ENCODE measurements around the gene RPLP2.

The RPLP2 gene

DNA sequence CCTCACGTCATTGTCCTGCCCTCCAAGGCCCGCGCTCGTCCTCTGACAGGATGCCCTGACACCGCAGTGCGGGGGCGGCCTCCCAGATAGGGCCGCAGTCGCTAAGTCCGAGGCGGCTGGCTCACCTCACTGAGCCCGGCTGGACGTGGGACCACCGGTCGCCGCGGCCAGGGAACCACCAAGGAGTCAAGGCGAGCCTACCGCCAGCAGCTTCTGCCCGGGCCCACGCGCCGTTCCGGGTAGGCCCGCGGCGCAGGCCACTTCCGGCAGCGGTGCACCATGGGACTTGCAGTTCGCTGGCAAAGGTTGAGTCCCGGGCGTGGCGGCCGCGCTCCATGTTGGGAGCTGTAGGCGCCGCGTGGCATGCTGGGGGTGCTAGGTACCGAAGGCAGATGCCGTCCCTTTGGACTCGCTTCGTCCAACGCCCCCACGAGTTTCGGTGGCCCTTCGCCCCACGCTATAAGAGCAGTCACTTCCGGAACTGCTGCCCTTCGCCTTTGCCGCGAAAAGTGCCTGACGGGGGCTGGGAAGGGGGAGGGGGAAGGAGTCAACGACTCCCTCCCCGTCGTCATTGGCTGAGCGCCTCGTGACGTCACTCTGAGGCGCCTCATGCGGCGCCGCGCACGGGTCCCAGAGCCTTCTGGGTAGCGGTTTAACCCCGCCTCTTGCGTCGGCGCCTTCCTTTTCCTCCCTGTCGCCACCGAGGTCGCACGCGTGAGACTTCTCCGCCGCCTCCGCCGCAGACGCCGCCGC is at the start of gene RPLP2:
Gene RPLP2, plus strand, starts transcription at position 681 of the 753 bp plus-strand sequence. CDS start 268 bp downstream, outside the sequence.
- peak; percentile 83 for DNase-seq (ENCODE audit: low read depth)

DNA sequence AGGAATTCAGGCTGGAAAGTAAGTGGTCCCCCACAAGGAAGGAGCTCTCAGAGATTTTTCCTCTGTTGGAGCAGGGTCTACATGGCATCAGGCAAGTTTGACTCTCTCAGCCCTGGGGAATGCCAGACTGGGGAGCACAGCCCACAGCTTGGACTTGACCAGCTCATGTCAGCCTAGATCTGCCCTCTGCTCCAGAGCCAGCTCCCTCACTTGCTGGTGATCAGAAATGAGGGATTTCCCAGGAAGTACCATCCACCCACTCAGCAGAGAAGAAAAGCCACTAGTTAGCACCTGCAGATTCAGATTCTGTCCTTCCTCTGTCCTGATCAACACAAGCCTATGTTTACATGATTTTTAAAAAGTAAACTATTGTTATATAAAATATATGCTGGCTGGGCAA is 49.5 kb upstream of the RPLP2 start:
- no peak for DNase-seq (ENCODE audit: low read depth)

DNA sequence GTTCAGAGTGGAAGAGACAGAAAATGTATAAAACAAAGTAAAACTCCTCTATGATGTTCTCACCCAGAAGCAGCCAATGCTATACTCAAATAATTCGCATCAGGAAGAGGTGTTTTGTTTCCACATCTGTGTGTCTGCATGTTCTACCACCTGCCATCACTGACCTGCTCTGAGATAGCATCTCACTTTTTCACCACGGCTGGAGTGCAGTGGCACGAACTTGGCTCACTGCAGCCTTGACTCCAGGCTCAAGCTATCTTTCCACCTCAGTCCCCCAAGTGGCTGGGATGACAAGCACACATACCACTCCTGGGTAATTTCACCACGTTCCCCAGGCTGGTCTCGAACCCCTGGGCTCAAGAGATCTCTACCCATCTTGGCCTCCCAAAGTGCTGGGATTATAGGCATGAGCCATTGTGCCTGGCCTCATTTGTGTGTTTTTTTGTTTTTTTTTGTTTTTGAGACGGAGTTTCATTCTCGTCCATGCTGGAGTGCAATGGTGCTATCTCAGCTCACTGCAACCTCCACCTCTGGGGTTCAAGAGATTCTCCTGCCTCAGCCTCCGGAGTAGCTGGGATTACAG is 48.1 kb upstream of the RPLP2 start:
- no peak for DNase-seq (ENCODE audit: low read depth)

DNA sequence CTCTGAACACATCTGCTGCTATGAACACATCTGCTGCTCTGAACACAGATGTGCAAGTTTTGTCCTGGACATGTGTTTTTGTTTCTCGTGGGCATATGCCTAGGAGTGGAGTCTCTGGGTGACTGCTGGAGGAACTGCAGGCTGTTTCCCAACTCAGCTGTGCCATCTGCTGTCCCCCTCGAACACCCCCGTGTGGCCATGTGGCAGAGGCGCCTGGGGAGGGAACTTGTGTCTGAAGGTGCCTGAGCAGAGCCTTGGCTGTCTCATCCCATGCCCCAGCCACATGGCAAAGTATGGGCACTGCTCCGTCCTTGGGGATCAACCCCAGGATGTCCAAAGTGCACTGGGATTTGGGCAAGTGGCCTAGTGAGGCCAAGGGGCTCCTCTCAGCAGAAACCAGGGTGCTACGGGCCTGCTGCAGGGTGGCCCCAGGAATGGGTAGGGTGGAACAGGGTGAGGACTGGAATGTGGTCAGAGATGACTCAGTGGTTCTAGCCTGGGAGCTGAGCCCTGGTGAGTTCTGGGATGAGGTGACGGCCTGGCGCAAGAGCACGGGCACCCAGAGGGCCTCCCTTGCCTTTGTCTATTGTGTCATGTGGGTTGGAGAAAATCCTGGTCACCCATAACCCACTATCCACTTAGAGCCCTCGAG is 47.2 kb upstream of the RPLP2 start:
- no peak for DNase-seq (ENCODE audit: low read depth)

DNA sequence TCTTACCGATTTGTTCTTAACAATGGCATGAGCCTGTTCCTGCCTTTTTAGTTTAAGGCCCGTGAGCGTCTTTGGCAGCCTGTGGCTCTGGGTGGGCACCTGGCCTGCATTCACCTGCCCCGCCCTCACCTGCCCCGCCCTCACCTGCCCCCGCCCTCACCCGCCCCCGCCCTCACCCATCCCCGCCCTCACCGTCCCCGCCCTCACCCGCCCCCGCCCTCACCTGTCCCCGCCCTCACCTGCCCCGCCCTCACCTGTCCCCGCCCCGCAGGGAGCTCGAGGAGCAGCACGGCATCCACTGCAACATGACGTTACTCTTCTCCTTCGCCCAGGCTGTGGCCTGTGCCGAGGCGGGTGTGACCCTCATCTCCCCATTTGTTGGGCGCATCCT is 46.7 kb upstream of the RPLP2 start:
- DNase-seq (ENCODE audit: low read depth) = no peak

DNA sequence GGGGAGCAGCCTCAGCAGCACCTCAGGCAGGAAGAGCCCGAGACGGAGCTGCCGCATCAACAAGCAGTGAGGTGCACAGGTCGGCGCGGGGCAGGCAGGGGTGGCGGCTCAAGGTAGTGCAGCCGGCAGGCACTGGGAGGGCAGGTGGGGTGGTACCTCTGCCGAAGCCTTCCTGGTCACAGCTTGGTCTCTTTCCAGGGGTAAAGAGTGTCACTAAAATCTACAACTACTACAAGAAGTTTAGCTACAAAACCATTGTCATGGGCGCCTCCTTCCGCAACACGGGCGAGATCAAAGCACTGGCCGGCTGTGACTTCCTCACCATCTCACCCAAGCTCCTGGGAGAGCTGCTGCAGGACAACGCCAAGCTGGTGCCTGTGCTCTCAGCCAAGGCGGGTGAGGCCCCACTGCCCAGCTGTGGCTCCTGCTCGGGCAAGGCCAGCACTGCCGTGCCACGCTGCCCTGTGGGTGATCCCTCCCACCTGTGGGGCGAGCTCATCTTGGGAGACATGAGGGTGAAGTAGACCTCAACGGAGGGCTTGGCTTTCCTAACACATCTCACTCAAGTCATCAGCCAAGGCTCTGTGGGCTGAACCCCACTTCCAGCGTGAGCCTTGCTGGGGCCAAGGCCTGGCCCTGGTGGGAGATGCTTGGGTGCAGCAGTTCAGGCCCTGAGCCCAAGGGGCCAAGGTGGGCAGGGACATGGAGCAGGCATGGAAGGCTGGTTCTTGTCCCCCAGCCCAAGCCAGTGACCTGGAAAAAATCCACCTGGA is 46.0 kb upstream of the RPLP2 start:
- DNase-seq (ENCODE audit: low read depth) = no peak

DNA sequence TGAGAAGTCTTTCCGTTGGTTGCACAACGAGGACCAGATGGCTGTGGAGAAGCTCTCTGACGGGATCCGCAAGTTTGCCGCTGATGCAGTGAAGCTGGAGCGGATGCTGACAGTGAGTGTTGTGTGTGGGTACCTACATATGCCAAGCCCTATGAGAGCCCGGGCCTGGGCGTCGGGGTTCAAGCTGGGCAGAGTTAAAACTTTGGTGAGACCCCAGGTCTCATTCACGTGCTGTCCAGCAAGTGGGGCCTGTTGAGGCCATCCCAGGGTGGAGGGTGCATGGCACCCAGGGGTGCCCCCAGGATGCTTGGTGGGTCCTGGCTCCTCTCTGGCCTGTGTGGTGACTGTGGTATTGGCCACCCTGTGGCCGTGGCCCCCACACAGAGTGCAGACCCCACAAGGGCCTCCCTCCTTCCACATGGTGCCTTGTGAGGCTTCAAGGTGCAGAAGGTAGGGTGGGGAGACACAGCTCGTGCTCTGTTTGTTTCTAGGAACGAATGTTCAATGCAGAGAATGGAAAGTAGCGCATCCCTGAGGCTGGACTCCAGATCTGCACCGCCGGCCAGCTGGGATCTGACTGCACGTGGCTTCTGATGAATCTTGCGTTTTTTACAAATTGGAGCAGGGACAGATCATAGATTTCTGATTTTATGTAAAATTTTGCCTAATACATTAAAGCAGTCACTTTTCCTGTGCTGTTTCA is 45.3 kb upstream of the RPLP2 start:
- DNase-seq (ENCODE audit: low read depth) = no peak

DNA sequence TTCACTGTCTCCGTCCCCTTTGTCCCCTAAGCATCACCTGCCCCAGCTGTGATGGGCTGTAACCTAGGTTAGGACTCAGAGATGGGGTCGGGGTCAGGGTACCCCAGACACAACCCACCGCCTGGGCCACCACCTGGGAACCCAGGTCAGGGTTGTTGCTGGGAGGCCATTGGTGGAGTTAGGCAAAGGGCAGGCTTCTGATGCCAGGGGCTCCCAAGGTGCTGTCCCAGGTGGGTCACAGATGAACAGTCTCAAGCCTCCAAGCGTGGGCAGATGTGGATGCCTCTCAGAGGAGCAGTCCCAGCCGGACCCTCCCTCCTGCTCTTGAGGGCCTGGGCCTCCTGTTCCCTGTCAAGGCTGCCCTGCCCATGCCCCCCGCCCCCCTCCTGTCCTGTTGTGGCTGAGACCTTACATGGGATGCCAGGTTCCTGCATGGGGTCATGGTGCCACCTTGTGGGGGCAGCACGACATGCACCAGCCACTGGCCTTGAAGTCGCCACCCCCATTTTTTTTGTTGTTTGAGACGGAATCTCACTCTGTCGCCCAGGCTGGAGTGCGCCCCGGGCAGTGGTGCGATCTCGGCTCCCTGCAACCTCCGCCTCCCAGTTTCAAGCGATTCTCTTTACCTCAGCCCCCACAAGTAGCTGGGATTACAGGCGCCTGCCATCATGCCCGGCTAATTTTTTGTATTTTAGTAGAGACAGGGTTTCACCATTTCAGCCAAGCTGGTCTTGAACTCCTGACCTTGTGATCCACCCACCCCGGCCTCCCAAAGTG is 44.6 kb upstream of the RPLP2 start:
- no peak for DNase-seq (ENCODE audit: low read depth)

DNA sequence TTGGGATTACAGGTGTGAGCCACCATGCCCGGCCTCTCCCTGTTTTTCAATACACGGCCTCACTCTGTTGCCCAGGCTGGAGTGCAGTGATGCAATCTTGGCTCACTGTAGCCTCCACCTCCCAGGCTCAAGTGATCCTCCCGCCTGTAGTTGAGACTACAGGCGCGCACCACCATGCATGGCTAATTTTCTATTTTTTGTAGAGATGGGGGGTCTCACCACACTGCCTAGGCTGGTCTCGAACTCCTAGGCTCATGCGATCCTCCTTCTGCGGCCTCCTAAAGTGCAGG is 44.0 kb upstream of the RPLP2 start:
- DNase-seq (ENCODE audit: low read depth) = no peak

DNA sequence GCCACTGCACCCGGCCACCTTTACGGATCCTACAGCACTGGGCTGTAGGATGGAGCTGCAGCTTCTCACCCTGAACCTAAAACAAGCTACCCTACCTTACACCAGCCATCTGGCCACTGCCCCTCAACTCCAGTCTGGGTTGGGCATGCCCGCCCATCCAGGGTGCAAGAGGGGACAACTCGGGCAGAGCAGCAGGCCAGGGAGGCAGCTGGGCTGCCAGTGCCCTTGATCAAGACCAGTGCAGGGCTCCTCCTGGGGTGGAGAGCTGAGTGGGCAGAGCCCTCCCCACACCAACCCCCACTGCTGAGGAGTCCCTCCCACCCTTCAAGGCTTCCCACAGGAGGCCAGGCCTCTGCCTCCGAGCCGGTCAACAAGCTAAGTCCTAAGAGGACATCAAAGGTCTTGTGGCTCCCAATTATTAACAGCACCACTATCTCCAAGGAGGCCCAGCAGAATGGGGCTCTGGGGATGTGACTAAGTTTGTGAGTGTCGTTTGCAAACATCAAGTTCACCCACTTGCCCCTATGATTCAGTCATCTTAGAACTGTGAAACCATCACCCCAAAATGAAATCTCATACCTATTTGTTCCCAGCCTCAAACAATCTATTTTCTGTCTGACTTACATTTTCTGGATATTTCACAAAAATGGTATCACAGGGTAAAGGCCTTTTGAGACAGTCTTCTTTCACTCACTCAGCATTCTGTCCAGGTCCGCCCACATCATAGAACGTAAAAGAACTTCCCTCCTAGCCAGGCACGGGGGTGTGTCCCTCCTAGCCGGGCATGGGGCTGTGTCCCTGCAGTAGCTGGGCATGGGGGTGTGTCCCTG is 43.4 kb upstream of the RPLP2 start:
- DNase-seq (ENCODE audit: low read depth) = no peak

DNA sequence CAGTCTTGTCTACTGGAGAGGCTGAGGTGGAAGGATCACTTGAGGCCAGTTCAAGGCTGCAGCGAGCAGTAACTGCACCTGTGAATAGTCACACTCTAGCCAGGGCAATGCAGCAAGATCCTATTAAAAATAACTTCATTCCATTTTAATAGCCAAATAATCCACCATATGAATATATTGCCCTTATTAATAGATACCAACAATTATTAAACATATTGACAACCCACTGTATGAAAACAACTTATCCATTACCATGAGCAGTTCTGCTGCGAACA is 42.9 kb upstream of the RPLP2 start:
- DNase-seq (ENCODE audit: low read depth) = no peak

DNA sequence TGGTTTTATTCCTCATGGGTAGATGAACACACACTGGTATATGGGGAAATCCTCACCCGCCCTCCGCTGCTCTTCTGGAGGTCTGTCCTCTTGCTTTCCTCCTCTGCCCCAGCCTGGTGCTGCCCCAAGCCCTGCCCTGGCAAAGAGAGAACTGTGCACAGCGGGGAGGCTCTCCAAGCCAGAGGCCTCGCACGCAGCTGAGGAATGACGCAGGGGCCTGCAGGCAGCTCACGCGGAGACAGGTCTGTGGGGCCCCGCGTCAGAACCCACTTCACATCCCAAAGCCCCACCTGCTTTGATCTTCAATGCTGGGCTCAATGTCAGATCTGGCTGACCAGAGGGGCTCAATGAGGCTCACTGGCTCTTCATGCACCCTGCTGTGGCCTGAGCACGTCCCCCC is 42.5 kb upstream of the RPLP2 start:
- no peak for DNase-seq (ENCODE audit: low read depth)

DNA sequence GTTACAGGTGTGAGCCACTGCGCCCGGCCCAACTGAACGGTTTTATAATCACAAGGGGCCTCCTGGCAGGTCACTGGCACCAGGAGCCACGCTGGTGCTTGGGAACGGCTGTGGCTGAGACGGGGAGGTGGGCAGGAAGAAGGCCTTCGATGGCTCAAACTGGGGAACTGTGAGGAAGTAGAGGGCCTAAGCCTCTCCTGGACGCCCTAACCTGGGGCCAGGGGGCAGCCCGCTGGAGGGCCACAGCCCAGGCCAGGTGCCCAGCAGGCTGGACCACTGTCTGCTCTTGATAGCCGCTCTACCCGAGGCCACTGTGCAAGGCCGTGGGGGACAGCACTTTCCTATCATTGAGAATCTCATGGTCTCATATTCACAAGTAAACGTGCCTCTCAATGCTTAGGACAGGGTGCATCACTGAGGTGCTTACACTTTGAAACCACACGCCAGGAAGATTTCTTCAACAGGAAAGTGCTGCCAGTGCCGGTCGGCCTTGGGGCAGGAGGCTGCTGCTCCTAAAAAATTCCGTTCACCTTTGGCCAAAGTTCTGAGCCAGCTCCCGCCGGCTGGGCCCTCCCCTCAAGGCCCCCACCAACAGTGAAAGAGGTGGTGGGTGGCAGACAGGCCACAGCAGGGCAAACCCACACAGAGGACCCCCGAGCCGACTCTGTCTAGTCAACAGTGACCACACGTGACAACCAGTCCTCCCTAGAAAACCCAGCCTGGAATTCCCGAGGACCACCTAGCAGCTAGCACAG is 39.7 kb upstream of the RPLP2 start:
- no peak for DNase-seq (ENCODE audit: low read depth)

DNA sequence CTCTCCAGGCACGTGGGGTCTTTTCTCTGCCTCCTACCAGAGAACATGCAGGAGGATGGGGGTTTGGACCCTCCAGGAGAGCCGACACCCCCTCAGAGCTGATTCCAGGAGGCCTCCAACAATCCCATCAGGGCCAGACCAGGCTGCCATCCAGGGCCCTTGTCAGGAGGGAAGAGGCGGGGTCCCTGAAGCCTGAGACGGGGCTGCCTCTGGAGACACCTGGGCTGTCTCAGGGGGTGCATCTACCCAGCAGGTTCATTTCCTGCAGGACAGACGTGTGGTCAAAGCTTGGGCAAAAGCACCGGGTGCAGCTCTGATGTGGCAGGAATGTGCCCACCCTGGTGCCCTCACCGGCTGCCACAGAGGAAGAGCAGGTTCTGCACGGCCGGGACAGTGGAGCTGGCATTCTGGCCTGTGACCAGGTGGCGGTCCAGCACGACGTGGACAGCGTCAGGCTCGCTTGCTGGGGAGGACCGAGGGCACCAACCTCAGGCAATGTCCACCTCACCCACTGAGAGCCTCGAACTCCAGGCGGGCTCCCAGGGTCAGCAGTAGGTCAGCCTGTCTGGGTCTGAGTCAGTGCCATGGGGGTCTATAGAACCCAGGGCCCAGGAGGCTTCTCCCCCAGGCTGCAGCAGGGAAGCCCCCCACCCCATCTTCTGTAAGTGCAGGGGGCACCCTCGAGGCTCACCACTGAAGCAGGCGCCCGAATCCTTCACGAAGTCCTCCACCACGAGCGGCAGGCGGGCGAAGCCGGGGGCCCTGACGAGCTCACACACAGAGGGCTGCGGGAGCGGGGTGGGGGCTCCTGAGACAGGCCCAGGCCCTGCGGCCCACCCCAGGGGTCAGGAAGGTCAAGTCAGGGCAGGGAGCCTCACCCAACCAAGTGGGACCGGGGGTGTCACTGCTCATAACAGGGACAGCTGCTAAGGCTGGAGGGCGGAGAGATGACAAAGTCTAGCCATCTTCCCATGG is 38.8 kb upstream of the RPLP2 start:
- DNase-seq (ENCODE audit: low read depth) = no peak

DNA sequence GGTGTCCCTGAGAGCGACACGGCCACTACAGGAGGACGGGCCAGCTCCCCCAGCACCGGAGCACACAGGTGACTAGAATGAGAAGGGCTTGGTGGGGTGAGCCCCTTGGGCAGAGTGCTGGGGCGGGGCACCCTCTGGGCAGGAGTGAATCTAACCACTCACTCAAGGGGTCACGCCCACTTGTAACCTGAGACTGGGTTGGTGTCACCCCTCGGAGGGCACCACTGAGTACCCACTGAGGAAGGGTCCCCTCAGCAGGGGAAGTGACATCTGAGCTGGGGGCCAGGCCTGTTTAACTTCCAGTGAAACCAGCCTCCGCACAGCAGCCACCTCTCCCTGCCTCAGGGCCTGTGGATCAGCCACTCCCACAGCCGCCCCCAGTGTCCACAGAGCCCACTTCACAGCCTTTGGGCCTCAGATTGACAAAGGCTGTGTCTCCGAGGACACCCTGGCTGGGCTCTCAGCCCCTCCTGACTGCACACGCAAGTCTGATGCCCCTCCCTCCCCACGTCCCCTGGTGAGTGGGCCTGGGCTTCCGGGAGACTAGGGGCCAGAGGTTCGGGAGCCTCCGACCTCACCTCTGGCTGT is 38.1 kb upstream of the RPLP2 start:
- DNase-seq (ENCODE audit: low read depth) = no peak

DNA sequence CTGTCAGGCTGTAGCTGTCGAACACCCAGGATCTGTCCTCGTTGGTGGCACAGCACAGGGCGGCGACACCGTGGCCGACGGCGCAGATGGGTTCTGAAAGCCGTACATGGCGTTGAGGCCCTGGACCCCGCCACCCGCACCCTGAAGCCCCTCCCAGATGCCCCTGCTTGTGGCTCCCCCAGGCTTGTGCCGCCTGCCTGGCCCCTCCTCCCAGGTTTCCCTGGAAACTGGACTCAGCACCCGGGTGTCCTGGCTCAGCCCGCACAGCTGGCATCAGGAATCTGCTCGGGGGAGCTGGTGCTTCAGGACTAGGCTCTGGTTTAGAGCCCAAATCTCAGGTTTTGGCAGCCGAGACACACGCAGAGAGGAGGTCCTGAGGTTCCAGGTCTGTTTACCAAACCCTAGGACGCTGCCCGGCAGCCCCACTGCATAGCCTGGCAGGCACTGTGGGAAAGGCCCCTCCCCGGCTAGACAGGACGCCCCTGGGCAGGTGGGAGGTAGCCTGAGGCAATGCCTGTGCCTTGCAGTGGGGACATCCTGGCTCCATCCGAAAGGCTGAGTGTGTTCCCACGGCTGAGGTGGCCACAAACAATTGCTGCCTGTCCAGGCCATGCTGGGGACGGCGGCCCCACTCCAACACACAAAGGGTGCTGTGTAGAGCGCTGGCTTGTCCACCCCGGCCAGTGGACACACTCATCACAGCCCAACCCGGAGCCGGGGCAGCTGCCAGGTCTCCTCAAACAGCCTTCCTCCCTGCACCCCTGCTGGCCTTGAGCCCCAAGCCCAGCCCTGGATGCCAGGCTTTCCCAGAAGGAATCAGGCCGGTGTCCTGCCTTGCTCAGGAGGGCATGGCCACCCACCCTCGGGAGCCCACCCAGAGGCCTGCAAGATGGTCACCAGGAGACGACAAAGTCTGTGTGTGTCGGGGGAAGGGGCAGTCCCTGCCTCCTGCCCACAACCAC is 37.1 kb upstream of the RPLP2 start:
- no peak for DNase-seq (ENCODE audit: low read depth)

DNA sequence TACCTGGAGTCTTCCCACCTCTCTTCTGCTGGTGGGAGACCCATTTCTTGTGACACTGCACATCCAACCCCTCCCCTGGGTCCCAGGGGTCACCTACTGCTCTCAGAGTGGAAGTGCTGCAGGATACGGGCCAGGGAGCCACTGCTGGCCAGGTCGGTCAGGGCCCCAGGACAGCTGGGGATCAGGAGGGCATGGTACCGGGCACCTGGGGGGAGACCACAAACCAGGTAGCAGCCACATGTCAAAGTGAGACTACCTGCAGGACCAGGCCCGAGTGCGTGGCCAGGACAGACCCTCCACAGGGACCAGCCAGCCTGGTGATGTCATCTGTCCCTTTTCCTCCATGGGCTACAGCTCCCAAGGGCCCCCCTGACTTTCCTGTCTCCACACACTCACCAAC is 36.3 kb upstream of the RPLP2 start:
- no peak for DNase-seq (ENCODE audit: low read depth)
